ENCODE results near the gene RBM15B. TPM values are rescaled to one million over a fixed set of nuclear protein-coding genes. Genes with fewer than 3 reads are reported as not detected.
"Not testable (repeated sequence)": the region's sequence is repeated elsewhere in the genome, so short reads cannot be mapped to it uniquely, and the experiment has no call there.

The RBM15B gene
- total RNA-seq, 3 donors from 2014 or later, result 28.5 to 35.0 (median 28.8) TPM

GRCh38 chr3:51384055-51384725, 6.9 kb upstream of the RBM15B start:
- Histone ChIP-seq H3K4me1 (ENCODE audit: low read depth) (peaks cover 34% of the 10 kb centered on the region), H3K4me3 (peak overlapping the region; percentile 47), H3K9me3 (no peaks in the 10 kb centered on the region), H3K36me3 (ENCODE audit: low read depth) (no peaks in the 10 kb centered on the region)
- intact Hi-C loops (cut with DNase I, micrococcal nuclease), result loop anchor here in 1 of 2 donors (5.0 kb wide), 1 partner anchor 767 kb away; the partner anchor contains the start of gene MAPKAPK3
- TF ChIP-seq CTCF (IDR thresholded peaks at IDR 0.05), result no peak
- ATAC-seq (peak; percentile 33), DNase-seq (peak in 2 of 3 donors; percentile 19 to 78)

GRCh38 chr3:51384726-51385473, 6.2 kb upstream of the RBM15B start, which contains the start of gene MANF:
Gene MANF (plus strand): TSS chr3:51385291. CDS start chr3:51385343, 52 bp downstream.
- no peaks in the 10 kb centered on the region for H3K36me3 ChIP-seq (ENCODE audit: low read depth)
- TF ChIP-seq CTCF (IDR thresholded peaks at IDR 0.05), result peak; percentile 12

GRCh38 chr3:51385621-51386091, 5.4 kb upstream of the RBM15B start:
- intact Hi-C loops (cut with DNase I, micrococcal nuclease), result loop anchor here in 1 of 2 donors (5.0 kb wide), 1 partner anchor 773 kb away; the partner anchor contains the start of gene CISH

More at GRCh38 chr3:51384726-51385473, 6.2 kb upstream of the RBM15B start, which contains the start of gene MANF:
- H3K4me3 ChIP-seq, result peak within 1 kb of the TSS; percentile 47
- peaks cover 34% of the 10 kb centered on the region for H3K4me1 ChIP-seq (ENCODE audit: low read depth)
- intact Hi-C loops (cut with DNase I, micrococcal nuclease), result loop anchor here (5.0 kb wide), 2 partner anchors 768 to 773 kb away; partner anchors contain the start of genes CISH (in 1 of the 2) and MAPKAPK3 (in 1 of the 2)
- ATAC-seq, result peak; percentile 94
- peak; percentile 97 to 99 (median 98) for DNase-seq
- H3K9me3 ChIP-seq, result no peaks in the 10 kb centered on the region

GRCh38 chr3:51386159-51386851, 4.8 kb upstream of the RBM15B start:
- DNase-seq (no peak), ATAC-seq (no peak)
- Histone ChIP-seq H3K4me3 (no peak overlapping the region), H3K4me1 (ENCODE audit: low read depth) (peaks cover 43% of the 10 kb centered on the region), H3K9me3 (no peaks in the 10 kb centered on the region), H3K36me3 (ENCODE audit: low read depth) (no peaks in the 10 kb centered on the region)
- TF ChIP-seq CTCF (IDR thresholded peaks at IDR 0.05), result no peak
- intact Hi-C loops (cut with DNase I, micrococcal nuclease), result loop anchor here in 1 of 2 donors (5.0 kb wide), 1 partner anchor 774 kb away; the partner anchor contains the start of gene CISH

More at GRCh38 chr3:51385621-51386091, 5.4 kb upstream of the RBM15B start:
- no peaks in the 10 kb centered on the region for H3K9me3 ChIP-seq
- DNase-seq, result peak in 1 of 3 donors; percentile 49
- no peaks in the 10 kb centered on the region for H3K36me3 ChIP-seq (ENCODE audit: low read depth)
- no peak for ATAC-seq
- TF ChIP-seq CTCF (IDR thresholded peaks at IDR 0.05), result no peak
- H3K4me3 ChIP-seq, result peak overlapping the region; percentile 47
- H3K4me1 ChIP-seq (ENCODE audit: low read depth), result peaks cover 40% of the 10 kb centered on the region

GRCh38 chr3:51386852-51387229, 4.2 kb upstream of the RBM15B start:
- no peak overlapping the region for H3K4me3 ChIP-seq
- H3K9me3 ChIP-seq, result no peaks in the 10 kb centered on the region
- TF ChIP-seq CTCF (IDR thresholded peaks at IDR 0.05), result no peak
- no peak for ATAC-seq
- DNase-seq, result peak in 1 of 3 donors; percentile 31
- H3K36me3 ChIP-seq (ENCODE audit: low read depth), result no peaks in the 10 kb centered on the region
- intact Hi-C loops (cut with DNase I, micrococcal nuclease), result loop anchor here in 1 of 2 donors (5.0 kb wide), 1 partner anchor 775 kb away; the partner anchor contains the start of gene CISH
- H3K4me1 ChIP-seq (ENCODE audit: low read depth), result peaks cover 44% of the 10 kb centered on the region

GRCh38 chr3:51387281-51387680, 3.8 kb upstream of the RBM15B start:
- not testable (repeated sequence) for H3K4me3 ChIP-seq

More at GRCh38 chr3:51387281-51387680, 3.8 kb upstream of the RBM15B start:
- DNase-seq; H3K9me3 ChIP-seq; ATAC-seq; H3K36me3 ChIP-seq (ENCODE audit: low read depth): not testable (repeated sequence)
- intact Hi-C loops (cut with DNase I, micrococcal nuclease), result loop anchor here in 1 of 2 donors (5.0 kb wide), 1 partner anchor 775 kb away; the partner anchor contains the start of gene CISH
- peaks cover 48% of the 10 kb centered on the region for H3K4me1 ChIP-seq (ENCODE audit: low read depth)
